K562 (cell line): Measurements from ENCODE around the gene DRP2. TPM values are rescaled to one million over a fixed set of nuclear protein-coding genes. Genes with fewer than 3 reads are reported as not detected.

Source experiments
- ATAC-seq: fragments of 200-7000 bp; cut with Tn5 transposase; 3 replicates; pipeline ENCODE4 v1.9.1; 2020; ENCODE audit warnings: moderate library complexity
- BruUV-seq: library from RNA; stranded (reverse); fragments of 400-500 nt; replicated peaks from 2 replicates; lab custom pipeline; 2021; lab: Mats Ljungman, UMichigan
- CTCF ChIA-PET: fragments of 300-600 bp; formaldehyde crosslinking; extraction: SDS; loops from one replicate; lab custom pipeline; 2021; ENCODE audit warnings: low intra/inter-chr PET ratio; lab: Yijun Ruan, JAX
- POLR2A ChIA-PET: fragments of 300-600, 350-650 bp; sonication (Branson Sonifier 250); formaldehyde crosslinking; extraction: SDS; loops from one replicate; lab custom pipeline; 2021; ENCODE audit warnings: antibody characterized with exemption, inconsistent platforms; lab: Yijun Ruan, JAX
- DNase-seq, 4 experiments: peaks; one replicate each; pipeline versions ENCODE4 v3.0.0 to v3.0.0-alpha.2; 2011 to 2018; ENCODE audit warnings: low spot score in 3 of 4, mixed read lengths in 3 of 4; ENCODE audit errors: extremely low read depth in 1 of 4
- FAIRE-seq: peaks from 2 replicates; lab custom pipeline; 2011; peaks lifted over from hg19 to GRCh38; lab: Jason Lieb, UNC
- H2AFZ ChIP-seq: 2 replicates; pipeline ENCODE4 v1.6.0; 2011; ENCODE audit warnings: low read depth, low read length, control low read depth, inconsistent platforms
- H3K27ac ChIP-seq: fragments of 200-600 bp; 3 replicates; pipeline ENCODE4 v1.8.0; 2011; ENCODE audit warnings: low read depth, mild to moderate bottlenecking, control low read depth, inconsistent platforms, low read length, moderate library complexity, mixed read lengths; ENCODE audit errors: extremely low read depth
- H3K27me3 ChIP-seq, 2 experiments: fragments of 300-600 bp in 1 of 2; 2 replicates in 1 of 2; 3 replicates in 1 of 2; pipeline versions ENCODE4 v1.6.0 to v1.8.0; 2011; ENCODE audit warnings: inconsistent platforms in 2 of 2, low read length in 2 of 2, mild to moderate bottlenecking in 1 of 2, mixed read lengths in 1 of 2, moderate library complexity in 1 of 2; ENCODE audit not compliant: control insufficient read depth in 2 of 2, insufficient read depth in 2 of 2
- H3K36me3 ChIP-seq: fragments of 300-600 bp; 3 replicates; pipeline ENCODE4 v1.8.0; 2011; ENCODE audit warnings: mild to moderate bottlenecking, low read length, inconsistent platforms; ENCODE audit not compliant: control insufficient read depth, insufficient read depth
- H3K4me1 ChIP-seq, 2 experiments: fragments of 200-600 bp in 1 of 2; replicated peaks in 1 of 2; 2 replicates in 1 of 2; 3 replicates in 1 of 2; pipeline versions ENCODE4 v1.5.1 to v1.8.0; 2011; ENCODE audit warnings: inconsistent platforms in 2 of 2, low read length in 2 of 2, mild to moderate bottlenecking in 1 of 2, mixed read lengths in 1 of 2, moderate library complexity in 1 of 2; ENCODE audit not compliant: control insufficient read depth in 2 of 2, insufficient read depth in 2 of 2
- H3K4me2 ChIP-seq: 2 replicates; pipeline ENCODE4 v1.6.1; 2011; ENCODE audit warnings: low read length, control low read depth, inconsistent platforms, mixed read lengths; ENCODE audit not compliant: insufficient read depth
- H3K4me3 ChIP-seq: fragments of 200-600 bp; sonication (generic), shearing (Covaris generic); 2 replicates; pipeline ENCODE4 v1.5.1; 2016; ENCODE audit warnings: control low read depth, inconsistent platforms
- H3K79me2 ChIP-seq: fragments of 200-600 bp; 3 replicates; pipeline ENCODE4 v1.8.0; 2011; ENCODE audit warnings: low read length, inconsistent platforms; ENCODE audit not compliant: control insufficient read depth, insufficient read depth
- H3K9ac ChIP-seq, 2 experiments: 2 replicates each; pipeline versions ENCODE4 v1.6.0 to v1.6.1; 2011; ENCODE audit warnings: low read depth in 2 of 2, low read length in 2 of 2, control low read depth in 1 of 2, inconsistent platforms in 1 of 2, mild to moderate bottlenecking in 1 of 2, mixed read lengths in 1 of 2; ENCODE audit not compliant: insufficient read depth in 1 of 2
- H3K9me1 ChIP-seq: one replicate; pipeline ENCODE4 v1.6.0; 2011; ENCODE audit warnings: inconsistent platforms, mild to moderate bottlenecking, low read length, moderate library complexity; ENCODE audit not compliant: control insufficient read depth, insufficient read depth
- H3K9me3 ChIP-seq: replicated peaks from 2 replicates; pipeline ENCODE4 v1.5.1; 2011; ENCODE audit warnings: low read depth, low read length, inconsistent platforms; ENCODE audit not compliant: control insufficient read depth, insufficient read depth
- H4K20me1 ChIP-seq: replicated peaks from 2 replicates; pipeline ENCODE4 v1.6.1; 2011; ENCODE audit warnings: low read length, inconsistent platforms, mixed read lengths; ENCODE audit not compliant: control insufficient read depth, insufficient read depth
- NR4A1 ChIP-seq, 2 experiments: fragments of 250-450 bp in 1 of 2; fragments of 450-650 bp in 1 of 2; sonication (Bioruptor Pico) in 1 of 2; IDR thresholded peaks; 2 replicates each; pipeline versions ENCODE4 v1.4.0 to v1.6.1; 2016 to 2020; ENCODE audit warnings: mild to moderate bottlenecking in 2 of 2, missing compliant biosample characterization in 1 of 2, missing genetic modification characterization in 1 of 2, moderate library complexity in 1 of 2
- WGBS: fragments of 100-300 bp; shearing (Covaris generic); methylation state at CpG from one replicate; pipeline ENCODE4 v1.1.6; 2016; ENCODE audit warnings: low coverage, mixed read lengths; ENCODE audit not compliant: insufficient coverage; ENCODE audit errors: missing lambda C conversion rate; 5-methylcytosine and 5-hydroxymethylcytosine counted together
- in situ Hi-C: fragments of 300-500 bp; cut with MboI; formaldehyde crosslinking; loops from 4 replicates; pipeline ENCODE4 v1.15.0; 2018; ENCODE audit warnings: inconsistent platforms, mixed read lengths
- intact Hi-C: fragments of 100-400 bp; cut with micrococcal nuclease; formaldehyde crosslinking; loops from 2 replicates; pipeline ENCODE4 v1.14.2; 2022
- polyA plus RNA-seq, 8 experiments: library from polyadenylated mRNA; depleted of rRNA in 4 of 8; stranded (reverse) in 5 of 8; unstranded in 3 of 8; fragments of >200 nt; fragmentation: Nextera tagmentation in 2 of 8; fragmentation: Illumina TruSeq in 1 of 8; extraction: Ambion mirVana in 2 of 8; extraction: Trizol in 1 of 8; gene quantifications; 2 replicates each; pipeline versions ENCODE4 v1.2.1 to v1.2.3, GENCODE V29; 2011 to 2014; ENCODE audit warnings: inconsistent platforms in 1 of 8, missing spikeins in 1 of 8
- total RNA-seq, 7 experiments: library from RNA; depleted of rRNA in 6 of 7; stranded (reverse); fragments of >200 nt in 6 of 7; fragmentation: Illumina TruSeq in 2 of 7; extraction: Trizol in 2 of 7; gene quantifications; 2 replicates each; pipeline versions ENCODE4 v1.2.1 to v1.2.3, GENCODE V29; 2011 to 2021; ENCODE audit warnings: low replicate concordance in 1 of 7
- TF ChIP-seq, protein P1 (sequence below), 2 experiments: fragments of 450-650 bp; IDR thresholded peaks; 2 replicates each; pipeline ENCODE4 v1.6.1; 2018; ENCODE audit warnings: mild to moderate bottlenecking in 2 of 2, low read depth in 1 of 2; ENCODE audit not compliant: partially characterized antibody in 2 of 2
- TF ChIP-seq, protein P2 (sequence below): IDR thresholded peaks from 2 replicates; pipeline ENCODE4 v1.6.1; 2011; ENCODE audit not compliant: insufficient read length; ENCODE audit errors: extremely low read depth

The DRP2 gene
- total and polyA plus RNA-seq, 9 of the 15 experiments (the other 6 are each of a cell fraction or from before 2014, with no cell fraction given) = 0.01 to 0.30 (median 0.15) TPM

- intact Hi-C loops (no loop called here), in situ Hi-C loops (loop anchor here (25.0 kb wide), 1 partner anchor 529 kb away; no protein-coding TSS in a partner anchor)
- BruUV-seq = no TSS peak
- WGBS = 0% methylated on average over 9 of the region's 11 CpGs
- TF ChIP-seq, protein P1, sequence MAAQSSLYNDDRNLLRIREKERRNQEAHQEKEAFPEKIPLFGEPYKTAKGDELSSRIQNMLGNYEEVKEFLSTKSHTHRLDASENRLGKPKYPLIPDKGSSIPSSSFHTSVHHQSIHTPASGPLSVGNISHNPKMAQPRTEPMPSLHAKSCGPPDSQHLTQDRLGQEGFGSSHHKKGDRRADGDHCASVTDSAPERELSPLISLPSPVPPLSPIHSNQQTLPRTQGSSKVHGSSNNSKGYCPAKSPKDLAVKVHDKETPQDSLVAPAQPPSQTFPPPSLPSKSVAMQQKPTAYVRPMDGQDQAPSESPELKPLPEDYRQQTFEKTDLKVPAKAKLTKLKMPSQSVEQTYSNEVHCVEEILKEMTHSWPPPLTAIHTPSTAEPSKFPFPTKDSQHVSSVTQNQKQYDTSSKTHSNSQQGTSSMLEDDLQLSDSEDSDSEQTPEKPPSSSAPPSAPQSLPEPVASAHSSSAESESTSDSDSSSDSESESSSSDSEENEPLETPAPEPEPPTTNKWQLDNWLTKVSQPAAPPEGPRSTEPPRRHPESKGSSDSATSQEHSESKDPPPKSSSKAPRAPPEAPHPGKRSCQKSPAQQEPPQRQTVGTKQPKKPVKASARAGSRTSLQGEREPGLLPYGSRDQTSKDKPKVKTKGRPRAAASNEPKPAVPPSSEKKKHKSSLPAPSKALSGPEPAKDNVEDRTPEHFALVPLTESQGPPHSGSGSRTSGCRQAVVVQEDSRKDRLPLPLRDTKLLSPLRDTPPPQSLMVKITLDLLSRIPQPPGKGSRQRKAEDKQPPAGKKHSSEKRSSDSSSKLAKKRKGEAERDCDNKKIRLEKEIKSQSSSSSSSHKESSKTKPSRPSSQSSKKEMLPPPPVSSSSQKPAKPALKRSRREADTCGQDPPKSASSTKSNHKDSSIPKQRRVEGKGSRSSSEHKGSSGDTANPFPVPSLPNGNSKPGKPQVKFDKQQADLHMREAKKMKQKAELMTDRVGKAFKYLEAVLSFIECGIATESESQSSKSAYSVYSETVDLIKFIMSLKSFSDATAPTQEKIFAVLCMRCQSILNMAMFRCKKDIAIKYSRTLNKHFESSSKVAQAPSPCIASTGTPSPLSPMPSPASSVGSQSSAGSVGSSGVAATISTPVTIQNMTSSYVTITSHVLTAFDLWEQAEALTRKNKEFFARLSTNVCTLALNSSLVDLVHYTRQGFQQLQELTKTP (IDR thresholded peaks at IDR 0.05; ENCODE audit: low read depth in 1 of 2, partially characterized antibody in 2 of 2) = no peak
- no peak for TF ChIP-seq NR4A1 (CRISPR knock-in tag; IDR thresholded peaks at IDR 0.05)
- no peak for TF ChIP-seq NR4A1 (tag; IDR thresholded peaks at IDR 0.05)
- TF ChIP-seq, protein P2, sequence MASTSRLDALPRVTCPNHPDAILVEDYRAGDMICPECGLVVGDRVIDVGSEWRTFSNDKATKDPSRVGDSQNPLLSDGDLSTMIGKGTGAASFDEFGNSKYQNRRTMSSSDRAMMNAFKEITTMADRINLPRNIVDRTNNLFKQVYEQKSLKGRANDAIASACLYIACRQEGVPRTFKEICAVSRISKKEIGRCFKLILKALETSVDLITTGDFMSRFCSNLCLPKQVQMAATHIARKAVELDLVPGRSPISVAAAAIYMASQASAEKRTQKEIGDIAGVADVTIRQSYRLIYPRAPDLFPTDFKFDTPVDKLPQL = no peak
- Histone ChIP-seq H3K4me3 (no peak overlapping the region), H3K27ac (no peak overlapping the region), H2AFZ (no peak overlapping the region), H3K4me2 (no peak overlapping the region), H3K9ac (no peak overlapping the region), H3K27me3 (peaks cover 0 to 13% of the 10 kb centered on the region in 2 experiments; a peak in 3 of 5 replicates), H3K9me3 (no peaks in the 10 kb centered on the region), H3K36me3 (no peaks in the 10 kb centered on the region), H4K20me1 (0 out of 2 replicates have a peak, but pooled peaks cover 3% of the 10 kb centered on the region), H3K4me1 (no peaks in the 10 kb centered on the region), H3K9me1 (no peaks in the 10 kb centered on the region), H3K79me2 (no peaks in the 10 kb centered on the region)
- DNase-seq (no peak), ATAC-seq (no peak), FAIRE-seq (no peak)
- CTCF ChIA-PET = no interaction called here
- POLR2A ChIA-PET = no interaction called here
Observed at GRCh38 chrX:101258259-101258581, 38.6 kb downstream of the DRP2 start.
